Measurements from ENCODE around the gene HHATL.

HHATL gene

DNA sequence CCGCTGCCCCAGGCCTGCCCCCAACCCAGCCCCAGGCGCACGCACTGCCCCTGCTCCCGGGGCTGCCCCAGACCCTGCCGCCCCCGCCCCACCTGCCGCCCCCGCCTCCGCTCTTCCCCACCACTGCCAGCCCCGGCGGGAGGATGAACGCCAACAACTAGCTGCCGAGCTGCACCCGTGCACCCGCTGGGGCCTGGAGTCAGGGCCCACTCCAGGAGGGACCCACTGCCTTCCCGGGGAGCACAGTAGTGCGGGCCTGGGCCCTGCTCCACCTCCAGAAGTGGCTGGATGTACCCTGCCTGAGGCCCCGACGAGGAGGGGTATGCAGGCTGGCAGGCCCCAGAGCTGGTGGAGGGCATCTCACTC lies 38.2 kb downstream of the HHATL start:
- no peak for DNase-seq (ENCODE audit: low spot score)

DNA sequence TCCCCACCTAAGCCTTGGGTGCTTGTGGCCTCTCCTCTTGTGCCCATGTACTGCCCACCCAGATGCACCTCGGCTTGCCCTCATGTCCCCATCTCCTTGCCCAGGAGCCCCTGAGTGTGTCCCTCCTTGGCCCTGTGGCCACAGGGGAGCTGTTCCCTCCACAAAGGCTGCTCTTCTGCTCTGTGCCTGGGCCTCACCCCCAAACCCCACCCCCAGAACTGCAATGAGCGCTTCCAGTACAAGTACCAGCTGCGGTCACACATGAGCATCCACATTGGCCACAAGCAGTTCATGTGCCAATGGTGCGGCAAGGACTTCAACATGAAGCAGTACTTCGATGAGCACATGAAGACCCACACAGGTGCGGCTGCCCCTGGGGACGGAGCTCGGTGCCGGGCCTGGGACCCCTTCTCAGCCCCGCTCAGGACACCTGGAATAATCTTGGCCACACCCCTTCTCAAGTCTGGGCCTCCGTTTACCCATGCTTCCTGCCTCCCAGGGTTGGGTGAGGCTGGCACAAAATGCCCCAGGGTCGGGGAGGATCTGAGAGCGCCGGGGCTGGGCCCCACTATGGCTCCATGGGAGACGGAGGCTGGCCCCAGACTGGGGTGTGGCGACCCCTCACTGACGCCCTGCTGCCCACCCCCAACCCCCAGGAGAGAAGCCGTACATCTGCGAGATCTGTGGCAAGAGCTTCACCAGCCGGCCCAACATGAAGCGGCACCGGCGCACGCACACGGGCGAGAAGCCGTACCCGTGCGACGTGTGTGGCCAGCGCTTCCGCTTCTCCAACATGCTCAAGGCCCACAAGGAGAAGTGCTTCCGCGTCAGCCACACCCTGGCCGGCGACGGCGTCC lies 38.8 kb downstream of the HHATL start:
- no peak for DNase-seq (ENCODE audit: low spot score)

DNA sequence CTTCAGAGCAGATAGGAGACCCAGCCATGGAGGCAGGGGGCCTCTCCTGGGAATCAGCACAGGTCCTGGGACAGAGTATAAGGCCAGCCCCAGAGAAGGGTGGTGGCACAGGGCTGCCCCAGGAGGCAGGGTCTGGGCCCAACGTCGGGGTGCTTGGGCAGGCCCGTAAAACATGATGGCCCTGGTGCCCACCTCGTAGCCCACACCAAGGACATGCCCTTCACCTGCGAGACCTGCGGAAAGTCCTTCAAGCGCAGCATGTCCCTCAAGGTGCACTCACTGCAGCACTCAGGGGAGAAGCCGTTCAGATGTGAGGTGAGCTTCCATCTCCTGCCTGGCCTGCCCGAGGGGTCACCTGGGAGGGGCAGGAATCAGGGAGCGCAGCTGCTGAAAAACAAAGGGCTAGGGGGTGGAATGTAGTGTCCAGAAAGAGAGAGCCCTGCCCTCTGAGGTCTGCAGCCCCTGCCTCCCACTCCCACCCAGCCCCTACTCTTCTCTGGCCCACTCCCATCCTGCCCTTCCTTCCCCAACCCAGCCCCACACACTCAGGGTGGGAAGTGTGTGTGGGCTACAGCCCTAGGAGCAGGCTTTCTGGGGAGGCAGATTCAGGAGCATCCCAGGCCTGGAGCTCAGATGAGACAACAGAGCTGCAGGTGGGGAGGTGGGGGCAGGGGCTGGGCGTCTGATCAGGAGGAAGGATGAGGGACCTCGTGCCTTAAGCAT lies 39.6 kb downstream of the HHATL start:
- no peak for DNase-seq (ENCODE audit: low spot score)

DNA sequence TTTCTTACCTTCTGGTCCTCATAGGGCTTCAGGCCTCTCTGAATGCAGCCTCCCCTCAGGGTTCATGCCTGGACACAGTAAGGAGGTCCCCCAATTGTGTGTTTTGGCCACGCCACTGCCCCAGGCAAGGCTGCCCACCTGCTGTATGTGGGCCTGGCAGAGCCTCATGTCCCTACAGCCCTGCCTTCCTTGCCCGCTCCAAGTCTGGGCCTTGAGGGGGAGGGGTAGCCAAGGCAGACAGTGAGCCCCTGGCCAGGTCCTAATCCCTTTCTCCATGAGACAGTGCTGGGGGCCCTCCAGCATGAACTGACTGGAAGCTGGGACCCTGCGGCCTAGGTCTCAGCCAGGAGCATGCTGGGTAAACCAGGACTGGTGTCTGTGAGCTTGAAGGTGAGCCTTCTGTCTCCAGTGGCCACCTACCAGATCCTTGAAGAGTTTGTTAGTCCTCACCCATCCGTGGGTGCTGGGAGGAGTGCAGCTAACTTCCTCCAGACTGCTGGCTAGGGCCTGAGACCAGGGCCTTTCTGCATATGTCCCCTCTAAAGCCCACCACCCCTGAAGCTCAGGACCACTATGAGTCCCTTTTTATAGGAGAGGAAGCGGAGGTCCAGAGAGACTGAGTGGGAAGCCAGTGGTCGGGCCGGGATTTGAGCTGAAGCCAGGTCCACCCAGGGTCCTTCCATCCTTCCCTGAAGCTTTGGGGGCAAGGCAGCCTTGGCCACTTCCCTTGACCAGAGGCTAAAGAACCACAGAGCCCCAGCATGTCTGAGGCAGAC lies 40.4 kb downstream of the HHATL start:
- DNase-seq (ENCODE audit: low spot score): no peak

DNA sequence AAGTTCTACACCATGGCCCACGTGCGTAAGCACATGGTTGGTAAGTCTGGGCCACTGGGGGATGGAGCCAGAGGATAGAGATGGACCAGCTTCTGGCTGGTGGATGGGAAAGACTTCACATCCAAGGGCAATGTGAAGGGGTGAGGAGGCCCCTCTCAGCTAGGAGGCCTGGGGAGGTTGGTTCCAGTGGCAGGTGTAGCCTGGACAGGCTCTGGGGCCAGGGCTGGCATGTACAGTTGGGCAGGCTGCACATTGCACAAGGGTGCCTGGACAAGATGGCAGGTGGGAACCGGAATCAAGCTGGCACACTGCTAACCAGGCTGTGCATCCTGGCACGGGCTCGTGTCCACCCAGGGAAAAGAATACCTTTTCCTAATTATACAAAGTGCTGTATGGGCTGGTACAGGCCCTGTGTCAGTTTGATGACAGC lies 41.0 kb downstream of the HHATL start:
- DNase-seq (ENCODE audit: low spot score): no peak

DNA sequence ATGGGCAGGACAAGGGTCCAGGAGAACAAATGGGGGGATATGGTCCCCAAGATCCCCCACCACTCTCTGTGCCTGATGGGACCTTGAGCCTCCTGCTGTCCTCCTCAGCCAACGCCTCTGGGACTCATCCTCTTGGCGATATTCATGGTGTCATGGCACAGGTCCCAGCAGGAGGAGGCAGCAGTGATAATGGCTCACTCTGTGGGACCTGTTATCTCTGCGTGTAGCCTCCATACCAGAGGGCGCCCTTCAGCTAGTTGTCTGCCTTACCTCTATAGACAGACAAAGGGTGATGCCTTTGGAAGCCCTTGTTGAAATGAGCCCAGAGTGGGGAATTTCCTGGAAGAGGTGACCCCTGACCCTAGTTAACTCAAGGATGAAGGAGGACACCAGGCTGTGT lies 41.7 kb downstream of the HHATL start:
- no peak for DNase-seq (ENCODE audit: low spot score)

DNA sequence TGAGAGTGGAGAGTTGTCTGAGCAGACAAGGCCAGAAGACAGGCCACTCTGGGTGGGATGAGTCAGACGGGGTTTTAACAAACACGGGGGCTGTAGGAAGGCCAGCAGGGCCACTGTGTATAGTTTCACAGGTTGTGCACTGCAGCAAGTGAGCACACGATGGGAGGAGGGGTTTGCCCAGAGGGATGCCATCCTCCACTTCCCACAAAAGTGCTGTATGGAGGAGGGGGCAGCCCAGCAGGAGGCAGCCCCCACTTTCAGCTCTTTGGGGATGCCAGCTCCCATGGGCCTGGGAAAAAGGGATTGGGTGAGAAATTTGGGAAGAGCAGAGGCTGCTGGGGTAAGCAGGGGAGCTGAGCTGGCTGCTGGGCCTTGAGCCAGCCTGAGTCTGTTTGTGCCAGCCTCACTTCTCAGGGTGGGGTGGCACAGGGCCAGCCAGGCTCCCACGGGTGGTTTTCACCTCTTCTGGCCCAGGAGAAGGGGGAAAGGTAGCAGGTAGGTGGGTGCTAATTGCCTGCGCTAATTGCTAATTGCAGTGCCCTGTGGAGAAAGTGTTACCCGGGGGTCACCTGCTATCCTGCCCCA lies 42.4 kb downstream of the HHATL start:
- no peak for DNase-seq (ENCODE audit: low spot score)

DNA sequence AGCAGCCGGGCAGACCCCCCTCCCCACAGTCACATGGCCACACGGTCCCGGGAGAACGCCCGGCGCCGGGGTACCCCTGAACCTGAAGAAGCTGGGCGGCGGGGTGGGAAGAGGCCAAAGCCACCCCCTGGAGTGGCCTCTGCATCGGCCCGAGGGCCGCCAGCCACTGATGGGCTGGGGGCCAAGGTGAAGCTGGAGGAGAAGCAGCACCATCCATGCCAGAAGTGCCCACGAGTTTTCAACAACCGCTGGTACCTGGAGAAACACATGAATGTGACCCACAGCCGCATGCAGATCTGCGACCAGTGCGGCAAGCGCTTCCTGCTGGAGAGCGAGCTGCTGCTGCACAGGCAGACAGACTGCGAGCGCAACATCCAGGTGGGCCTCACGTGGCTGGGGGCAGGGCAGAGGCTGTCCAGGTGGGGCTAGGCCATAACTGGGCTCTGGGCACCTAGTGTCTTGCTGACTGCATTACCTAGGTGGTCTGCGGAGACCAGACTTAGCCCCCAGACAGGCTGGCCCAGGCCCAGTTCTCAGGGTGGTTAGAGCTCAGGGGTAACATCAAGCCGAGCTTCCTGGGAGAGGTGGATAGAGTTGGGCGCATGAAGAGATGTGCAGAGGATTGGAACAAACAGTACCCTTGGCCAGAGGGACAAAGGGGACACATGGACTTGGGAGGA lies 43.0 kb downstream of the HHATL start:
- DNase-seq (ENCODE audit: low spot score): no peak

DNA sequence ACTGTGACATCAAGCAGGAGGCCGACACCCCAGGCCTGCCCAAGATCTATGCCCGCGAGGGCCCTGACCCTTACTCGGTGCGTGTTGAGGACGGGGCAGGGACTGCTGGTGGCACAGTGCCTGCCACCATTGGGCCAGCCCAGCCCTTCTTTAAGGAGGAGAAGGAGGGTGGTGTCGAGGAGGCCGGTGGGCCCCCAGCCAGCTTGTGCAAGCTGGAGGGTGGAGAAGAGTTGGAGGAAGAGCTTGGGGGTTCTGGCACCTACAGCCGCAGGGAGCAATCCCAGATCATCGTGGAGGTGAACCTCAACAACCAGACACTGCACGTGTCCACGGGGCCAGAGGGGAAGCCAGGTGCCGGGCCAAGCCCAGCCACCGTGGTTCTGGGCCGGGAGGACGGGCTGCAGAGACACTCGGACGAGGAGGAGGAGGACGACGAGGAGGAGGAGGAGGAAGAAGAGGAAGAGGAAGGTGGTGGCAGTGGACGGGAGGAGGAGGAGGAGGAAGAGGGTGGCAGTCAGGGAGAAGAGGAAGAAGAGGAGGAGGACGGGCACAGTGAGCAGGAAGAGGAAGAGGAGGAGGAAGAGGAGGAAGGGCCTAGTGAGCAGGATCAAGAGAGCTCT lies 43.7 kb downstream of the HHATL start:
- no peak for DNase-seq (ENCODE audit: low spot score)

DNA sequence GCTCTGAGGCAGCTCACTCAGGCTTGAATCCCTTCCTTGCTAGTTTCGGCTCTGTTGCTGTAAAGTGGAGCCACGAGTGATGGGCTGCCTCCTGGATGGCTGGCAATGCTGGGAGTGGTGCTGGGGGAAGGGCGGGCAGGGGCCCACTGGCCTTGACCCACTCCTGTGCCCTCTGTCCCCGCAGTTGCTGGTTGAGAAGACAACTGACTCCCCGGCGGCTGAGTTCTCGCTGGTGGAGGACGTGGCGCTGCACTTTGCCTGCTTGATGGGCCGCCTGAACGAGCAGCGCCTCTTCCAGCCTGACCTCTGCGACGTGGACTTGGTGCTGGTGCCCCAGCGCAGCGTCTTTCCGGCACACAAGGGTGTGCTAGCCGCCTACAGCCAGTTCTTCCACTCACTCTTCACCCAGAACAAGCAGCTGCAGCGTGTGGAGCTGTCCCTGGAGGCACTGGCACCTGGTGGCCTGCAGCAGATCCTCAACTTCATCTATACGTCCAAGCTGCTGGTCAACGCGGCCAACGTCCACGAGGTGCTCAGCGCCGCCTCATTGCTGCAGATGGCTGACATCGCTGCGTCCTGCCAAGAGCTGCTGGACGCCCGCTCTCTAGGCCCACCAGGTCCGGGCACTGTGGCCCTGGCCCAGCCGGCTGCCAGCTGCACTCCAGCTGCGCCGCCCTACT lies 44.4 kb downstream of the HHATL start:
- DNase-seq (ENCODE audit: low spot score): no peak

DNA sequence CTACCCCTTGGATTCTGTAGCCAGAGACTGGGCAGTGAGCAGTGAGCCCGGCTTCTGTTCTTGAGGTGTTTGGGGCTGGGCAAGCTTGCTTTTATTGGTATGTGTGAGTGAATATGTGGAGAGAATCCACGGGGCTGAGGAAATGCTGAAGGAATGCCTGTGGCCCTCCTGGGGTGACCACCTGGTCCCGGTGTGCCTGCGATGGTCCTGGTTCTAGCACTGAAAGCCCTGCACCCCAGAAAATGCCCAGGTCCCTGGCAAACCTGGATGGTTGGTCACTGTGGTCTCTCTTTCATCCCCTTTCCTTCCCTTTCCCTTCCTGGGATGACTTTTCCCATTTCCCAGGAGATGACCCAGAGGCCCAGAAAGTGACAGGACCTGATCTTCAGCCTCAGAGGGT lies 44.9 kb downstream of the HHATL start:
- no peak for DNase-seq (ENCODE audit: low spot score)

DNA sequence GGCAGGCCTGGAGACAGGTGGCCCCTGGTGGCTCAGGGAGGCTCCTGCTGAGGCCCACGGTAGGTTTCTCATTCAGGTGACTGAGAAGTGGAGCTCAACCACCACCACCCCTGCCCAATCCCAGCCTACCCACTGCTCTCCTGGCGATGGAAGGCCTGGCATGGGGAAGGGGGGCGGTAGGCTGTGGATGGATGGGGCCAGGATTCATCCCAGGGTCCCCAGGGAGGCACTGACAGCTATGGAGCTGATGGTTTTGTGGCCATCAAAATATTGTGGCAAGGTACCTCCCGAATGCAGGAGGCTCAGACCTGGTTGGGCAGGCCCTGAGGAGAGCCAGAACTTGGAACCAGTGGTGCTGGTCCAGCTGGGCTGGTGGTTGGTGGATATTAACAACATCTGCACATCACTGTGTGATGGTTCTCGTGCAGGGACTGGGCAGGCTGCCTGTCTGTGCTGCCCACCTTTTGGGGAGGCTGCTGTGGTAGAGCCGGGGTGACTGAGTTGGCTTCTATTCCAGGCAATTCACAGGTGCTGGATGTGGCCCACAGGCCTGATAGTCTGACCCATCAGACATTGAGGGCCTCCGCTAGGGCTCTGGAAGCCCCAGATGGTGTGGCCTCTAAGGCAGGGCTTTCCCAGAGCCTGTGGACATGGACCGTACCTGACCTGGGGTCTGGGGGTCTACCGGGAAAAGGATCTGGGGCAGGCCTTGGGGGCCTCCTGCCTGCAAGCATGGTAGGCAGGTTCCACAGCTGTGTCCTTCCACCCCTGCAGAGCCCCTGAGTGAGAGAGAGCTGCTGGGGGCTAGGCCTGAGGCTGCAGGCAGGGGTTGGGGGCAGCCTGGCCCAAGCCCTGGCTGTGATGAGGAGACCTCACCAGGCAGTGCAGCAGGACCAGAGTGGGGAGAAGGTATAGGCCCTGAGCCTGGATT lies 45.7 kb downstream of the HHATL start:
- no peak for DNase-seq (ENCODE audit: low spot score)

DNA sequence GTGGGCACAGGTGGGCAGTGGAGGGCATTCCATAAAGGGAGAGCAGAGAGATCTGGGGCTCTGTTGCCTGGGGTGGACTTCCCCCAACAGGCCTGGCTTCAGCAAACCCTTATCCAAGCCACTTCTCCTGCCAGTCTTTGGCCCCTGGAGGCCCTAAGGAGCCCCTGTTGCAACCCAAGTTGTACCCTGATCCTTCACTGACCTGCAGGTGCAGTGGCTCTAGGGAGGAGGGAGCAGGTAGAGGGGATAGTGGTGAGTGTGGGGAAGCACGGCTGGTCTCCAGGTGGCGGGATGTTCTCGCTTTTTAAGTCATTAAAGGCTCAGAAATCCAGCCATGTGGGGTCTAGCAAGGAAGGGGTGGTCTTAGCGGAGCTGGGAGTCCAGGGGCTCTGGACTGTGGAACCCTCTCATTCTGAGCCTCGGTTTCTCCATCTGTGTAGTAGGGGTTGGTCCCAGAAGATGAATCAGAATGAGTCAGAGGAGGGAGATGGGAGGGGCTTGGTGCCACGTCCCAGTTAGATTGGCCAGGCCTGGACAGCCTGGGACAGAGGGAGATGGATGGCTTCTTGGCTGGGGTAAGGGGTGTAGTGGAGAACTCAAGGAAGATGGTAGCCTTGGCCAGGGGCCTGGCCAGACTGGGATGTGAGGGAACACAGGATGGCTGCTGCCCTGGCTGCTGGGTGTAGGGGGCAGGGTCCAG lies 46.5 kb downstream of the HHATL start:
- DNase-seq (ENCODE audit: low spot score): peak; percentile 70

DNA sequence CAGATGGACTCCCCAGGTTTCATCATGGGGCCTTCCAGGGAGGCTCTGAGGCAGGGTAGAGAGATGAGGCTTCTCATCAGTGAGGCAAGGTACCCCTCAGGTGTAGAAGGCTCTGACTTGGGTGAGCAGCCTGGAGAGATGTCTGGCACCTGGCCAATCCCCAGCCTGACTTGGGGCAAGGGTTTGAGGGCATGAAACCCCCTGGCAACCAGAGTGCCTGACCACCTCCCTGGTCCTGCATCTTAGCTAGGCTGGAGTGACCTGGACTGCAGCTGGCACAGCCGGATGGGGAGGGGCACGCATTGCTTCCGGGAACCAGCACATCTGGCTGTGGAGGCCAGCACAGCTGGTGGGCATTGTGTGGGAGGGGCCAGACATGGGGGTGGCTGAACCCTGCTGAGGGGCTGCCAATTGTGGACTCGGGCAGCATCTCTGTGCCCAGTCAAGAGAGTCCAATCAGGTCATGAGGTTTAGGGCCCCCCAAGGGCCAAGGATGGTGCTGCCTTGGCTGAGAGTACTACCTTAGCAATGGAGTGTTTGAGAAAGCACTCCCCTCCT lies 47.2 kb downstream of the HHATL start:
- DNase-seq (ENCODE audit: low spot score): no peak

DNA sequence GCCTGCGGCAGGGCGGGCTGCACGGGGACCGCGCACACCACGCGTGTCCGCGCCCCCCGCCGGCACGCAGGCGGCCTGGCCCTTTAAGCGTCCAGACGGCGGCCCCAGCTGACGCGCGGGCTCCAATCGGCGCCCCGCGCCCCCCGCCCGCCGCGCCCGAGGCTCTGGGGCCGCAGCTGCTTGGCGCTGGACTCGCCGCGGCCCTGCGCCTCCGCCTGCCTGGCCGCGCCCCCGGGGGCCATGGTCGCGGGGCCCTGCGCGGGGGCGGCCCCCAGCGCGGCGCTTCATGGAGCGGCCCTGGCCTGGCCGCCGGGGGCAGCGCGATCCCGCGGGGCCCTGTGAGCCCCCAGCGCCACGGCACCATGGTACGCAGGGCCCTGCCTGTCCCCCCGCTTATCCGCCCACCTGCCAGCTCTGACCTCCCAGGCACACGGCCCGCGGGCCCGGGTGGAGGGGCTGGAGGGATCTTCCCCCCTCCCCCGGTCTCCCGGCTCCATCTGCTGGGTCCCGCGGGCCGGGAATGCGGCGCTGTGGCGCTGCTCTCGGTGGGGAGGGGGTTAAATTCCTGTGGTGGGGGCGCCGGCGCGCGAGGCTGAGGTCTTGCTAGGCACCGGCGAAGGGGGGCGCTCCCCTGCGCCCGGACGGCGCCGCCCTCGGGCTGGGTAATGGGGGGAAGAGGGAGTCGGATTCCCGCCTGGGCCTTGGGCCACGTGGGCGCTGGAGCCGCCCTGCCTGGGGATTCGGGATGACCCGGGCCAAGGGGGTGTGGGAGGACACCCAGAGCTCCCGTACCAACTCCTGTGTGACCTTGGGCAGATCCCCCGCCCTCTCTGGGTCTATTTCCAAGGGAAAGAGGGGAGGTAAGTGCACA lies 48.0 kb downstream of the HHATL start:
- DNase-seq (ENCODE audit: low spot score): peak; percentile 65

DNA sequence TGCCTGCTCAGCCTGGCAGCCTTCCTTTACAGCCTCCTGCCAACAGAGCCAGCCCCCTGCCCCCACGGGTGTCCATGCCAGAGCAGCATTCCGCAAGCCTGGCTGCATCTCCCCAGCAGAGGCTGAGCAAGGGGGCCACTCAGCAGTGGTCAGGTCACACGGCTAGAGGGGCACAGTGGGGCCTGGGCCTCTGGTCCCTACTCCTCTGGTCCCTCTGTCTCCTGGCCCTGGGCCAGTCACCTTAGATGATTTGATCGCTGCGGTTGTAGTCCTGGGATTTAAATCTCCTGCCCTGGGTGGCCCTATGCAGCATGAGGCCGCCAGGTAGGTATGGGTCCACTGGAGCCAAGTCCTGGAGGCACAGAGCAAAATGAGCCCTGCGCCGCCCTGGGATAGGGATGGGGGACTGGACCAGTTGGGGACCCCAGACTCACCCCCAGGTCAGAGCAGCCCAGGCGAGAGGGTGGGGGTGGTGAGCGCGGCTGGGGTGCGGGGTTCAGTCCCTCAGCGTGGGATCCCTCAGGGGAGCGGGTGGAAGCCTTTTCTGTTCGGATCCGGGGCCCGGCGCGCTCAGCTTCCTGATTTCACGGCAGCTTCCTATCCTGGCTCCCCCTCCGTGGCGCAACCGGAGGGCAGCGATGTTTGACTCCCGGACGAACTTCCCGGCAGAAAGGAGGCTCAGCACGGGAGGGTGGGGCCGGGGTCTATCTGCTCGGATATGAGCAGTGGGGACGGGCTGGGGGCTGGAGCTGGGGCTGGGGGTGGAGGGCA lies 48.9 kb downstream of the HHATL start, which contains the start of gene ZBTB47:
TSS of gene ZBTB47 (plus strand) at position 138 of the 771 bp plus-strand sequence. CDS start 4,659 bp downstream, outside the sequence.
- peak; percentile 39 for DNase-seq (ENCODE audit: low spot score)

DNA sequence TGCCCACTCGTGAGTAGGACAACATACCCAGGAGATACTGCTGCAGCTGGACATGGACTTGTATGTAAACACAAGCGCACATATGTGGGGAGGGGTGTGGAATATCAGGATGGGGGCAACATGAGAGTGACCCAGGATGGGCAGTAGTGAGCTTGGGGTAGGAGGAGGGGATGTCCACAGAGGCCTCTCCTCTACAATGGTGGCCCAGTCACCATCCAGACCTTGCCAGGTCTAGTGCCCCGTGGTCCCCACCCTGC lies 49.4 kb downstream of the HHATL start:
- no peak for DNase-seq (ENCODE audit: low spot score)

Measured in AG08395 (cell line).